B cell (primary cell): ENCODE data around the gene KIAA0408. TPM values are rescaled to one million over a fixed set of nuclear protein-coding genes. Genes with fewer than 3 reads are reported as not detected.

Source experiments
- ATAC-seq: fragments of 200-7000 bp; cut with Tn5 transposase; one replicate; pipeline ENCODE4 v1.10.0; 2021; ENCODE audit warnings: low read depth, mild to moderate bottlenecking, moderate number of reproducible peaks, moderate library complexity
- CTCF ChIA-PET: fragments of 350-600 bp; sonication (Branson Sonifier 250); formaldehyde crosslinking; loops from one replicate; lab custom pipeline; 2021; ENCODE audit warnings: antibody characterized with exemption, inconsistent platforms; lab: Charles Lee
- POLR2A ChIA-PET: fragments of 350-600 bp; sonication (Branson Sonifier 250); formaldehyde crosslinking; loops from one replicate; lab custom pipeline; 2021; ENCODE audit warnings: antibody characterized with exemption; lab: Charles Lee
- DNase-seq: peaks from one replicate; pipeline ENCODE4 v3.0.0; 2013
- H2AFZ ChIP-seq: 2 replicates; pipeline ENCODE4 v1.6.1; 2012; ENCODE audit warnings: mild to moderate bottlenecking, low read depth, low read length; ENCODE audit not compliant: insufficient read depth, poor library complexity, severe bottlenecking
- H3K27ac ChIP-seq, 2 donors: 1 replicate in 1 of 2; 2 replicates in 1 of 2; pipeline ENCODE4 v1.5.1; 2012 to 2013; ENCODE audit warnings: low read length in 2 of 2, mild to moderate bottlenecking in 2 of 2, moderate library complexity in 1 of 2
- H3K27me3 ChIP-seq, 4 experiments: fragments of 200-600 bp in 1 of 4; sonication (generic) in 1 of 4; replicated peaks in 1 of 4; 1 replicate in 2 of 4; 2 replicates in 2 of 4; pipeline versions ENCODE4 v1.6.1 to v1.7.0; 2013 to 2016; ENCODE audit warnings: low read length in 3 of 4, mild to moderate bottlenecking in 2 of 4, mixed read lengths in 1 of 4, moderate library complexity in 1 of 4; ENCODE audit not compliant: insufficient read depth in 4 of 4, control insufficient read depth in 3 of 4; ENCODE audit errors: control extremely low read depth in 1 of 4
- H3K36me3 ChIP-seq, 2 experiments: replicated peaks in 1 of 2; 1 replicate in 1 of 2; 2 replicates in 1 of 2; pipeline versions ENCODE4 v1.6.1 to v1.7.1; 2013; ENCODE audit warnings: low read length in 1 of 2; ENCODE audit not compliant: insufficient read depth in 2 of 2, control insufficient read depth in 1 of 2; ENCODE audit errors: control extremely low read depth in 1 of 2, extremely low read depth in 1 of 2
- H3K4me1 ChIP-seq, 2 donors: fragments of 200-600 bp in 1 of 2; sonication (generic) in 1 of 2; 1 replicate in 1 of 2; 2 replicates in 1 of 2; pipeline versions ENCODE4 v1.5.1 to v1.6.1; 2013 to 2017; ENCODE audit warnings: low read length in 2 of 2; ENCODE audit not compliant: control insufficient read depth in 2 of 2, insufficient read depth in 2 of 2
- H3K4me2 ChIP-seq: replicated peaks from 2 replicates; pipeline ENCODE3; 2012; ENCODE audit warnings: mild to moderate bottlenecking, low read depth, low read length; ENCODE audit not compliant: poor library complexity, severe bottlenecking
- H3K4me3 ChIP-seq, 5 experiments: fragments of 200-600 bp in 1 of 5; sonication (generic) in 1 of 5; 1 replicate in 3 of 5; 2 replicates in 2 of 5; pipeline versions ENCODE4 v1.5.1 to v1.7.0; 2011 to 2016; ENCODE audit warnings: low read length in 4 of 5, mild to moderate bottlenecking in 4 of 5, low read depth in 2 of 5, control low read depth in 1 of 5, moderate library complexity in 1 of 5; ENCODE audit not compliant: insufficient read depth in 1 of 5; ENCODE audit errors: control extremely low read depth in 1 of 5, extremely low read depth in 1 of 5
- H3K79me2 ChIP-seq: fragments of 200-600 bp; sonication (generic); one replicate; pipeline ENCODE4 v1.6.0; 2016; ENCODE audit warnings: low read length; ENCODE audit not compliant: control insufficient read depth, insufficient read depth
- H3K9ac ChIP-seq: fragments of 200-600 bp; sonication (generic); 2 replicates; pipeline ENCODE4 v1.6.1; 2017; ENCODE audit warnings: mild to moderate bottlenecking, low read length, moderate library complexity
- H3K9me3 ChIP-seq, 3 donors: one replicate each; pipeline versions ENCODE4 v1.6.1 to v1.7.1; 2013; ENCODE audit warnings: low read length in 2 of 3; ENCODE audit not compliant: control insufficient read depth in 2 of 3, insufficient read depth in 1 of 3; ENCODE audit errors: control extremely low read depth in 1 of 3
- H4K20me1 ChIP-seq: 2 replicates; pipeline ENCODE4 v1.6.0; 2012; ENCODE audit warnings: mild to moderate bottlenecking, low read length; ENCODE audit not compliant: insufficient read depth, control insufficient read depth, poor library complexity, severe bottlenecking
- H3K27ac Mint-ChIP-seq: one replicate; pipeline ENCODE4 v1.8.0; 2021; ENCODE audit warnings: mixed read lengths
- H3K27me3 Mint-ChIP-seq: one replicate; pipeline ENCODE4 v1.8.0; 2021; ENCODE audit warnings: mixed read lengths
- H3K4me1 Mint-ChIP-seq: one replicate; pipeline ENCODE4 v1.8.0; 2021; ENCODE audit warnings: mixed read lengths
- H3K4me3 Mint-ChIP-seq: one replicate; pipeline ENCODE4 v1.8.0; 2021; ENCODE audit warnings: mixed read lengths
- H3K9me3 Mint-ChIP-seq: one replicate; pipeline ENCODE4 v1.8.0; 2022; ENCODE audit warnings: mixed read lengths; ENCODE audit not compliant: insufficient read depth
- EZH2 ChIP-seq: IDR thresholded peaks from 2 replicates; pipeline ENCODE4 v1.6.1; 2012; ENCODE audit warnings: borderline replicate concordance, low read depth, mild to moderate bottlenecking, moderate library complexity, low read length; ENCODE audit not compliant: insufficient read depth, poor library complexity, severe bottlenecking
- WGBS: methylation state at CpG from one replicate; pipeline ENCODE4 v1.1.5; 2013; ENCODE audit warnings: missing lambda C conversion rate; ENCODE audit not compliant: insufficient coverage; 5-methylcytosine and 5-hydroxymethylcytosine counted together
- intact Hi-C: fragments of 100-400 bp; cut with micrococcal nuclease; formaldehyde crosslinking; loops from one replicate; pipeline ENCODE4 v1.10.0; 2022
- polyA minus RNA-seq: library from RNA; depleted of rRNA, polyadenylated mRNA; stranded (reverse); fragments of >200 nt; gene quantifications from 2 replicates; pipeline ENCODE4 v1.2.3, GENCODE V29; 2012
- polyA plus RNA-seq: library from polyadenylated mRNA; depleted of rRNA; stranded (reverse); fragments of >200 nt; gene quantifications from 2 replicates; pipeline ENCODE4 v1.2.3, GENCODE V29; 2012
- total RNA-seq, 2 donors: library from RNA; stranded (reverse); fragments of 120-200 nt in 1 of 2; gene quantifications; 1 replicate in 1 of 2; 2 replicates in 1 of 2; pipeline versions ENCODE4 v1.2.3 to v1.2.4, GENCODE V29; 2013 to 2022
- TF ChIP-seq, protein P1 (sequence below): fragments of 200-600 bp; IDR thresholded peaks from one replicate; pipeline ENCODE4 v1.8.0; 2022; ENCODE audit warnings: antibody characterized with exemption, mild to moderate bottlenecking

The KIAA0408 gene
- total RNA-seq, result 0.34 and 0.64 TPM in 2 replicates
- total RNA-seq (2013), result 0.61 TPM
- 0.25 and 0.58 TPM in 2 replicates for polyA plus RNA-seq
- polyA minus RNA-seq, result 0.17 and 0.21 TPM in 2 replicates

DNA sequence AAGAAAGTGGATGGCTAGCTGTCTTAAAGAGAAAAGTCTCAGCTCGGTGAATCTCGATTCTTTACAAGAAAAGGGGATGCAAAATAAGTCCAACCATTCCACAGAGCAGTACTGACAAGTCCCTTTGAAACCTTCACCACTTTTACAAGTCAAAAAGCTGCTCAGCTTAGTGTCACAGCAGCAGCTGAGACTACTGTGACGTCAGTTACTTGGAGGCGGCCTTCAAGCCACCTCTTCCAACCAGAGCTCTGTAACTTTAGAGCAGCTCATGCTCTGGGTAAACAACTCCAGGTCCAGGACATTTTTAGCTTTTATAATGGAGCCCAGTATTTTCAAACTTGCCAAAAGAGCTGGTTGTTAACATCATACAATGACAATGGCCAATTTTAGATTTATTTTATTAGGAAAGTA lies at the start of gene KIAA0408:
Gene KIAA0408, minus strand, starts transcription at position 159 of the 411 bp plus-strand sequence. CDS start 5,408 bp downstream, outside the sequence.
- TF ChIP-seq EZH2, result no peak
- TF ChIP-seq, protein P1, sequence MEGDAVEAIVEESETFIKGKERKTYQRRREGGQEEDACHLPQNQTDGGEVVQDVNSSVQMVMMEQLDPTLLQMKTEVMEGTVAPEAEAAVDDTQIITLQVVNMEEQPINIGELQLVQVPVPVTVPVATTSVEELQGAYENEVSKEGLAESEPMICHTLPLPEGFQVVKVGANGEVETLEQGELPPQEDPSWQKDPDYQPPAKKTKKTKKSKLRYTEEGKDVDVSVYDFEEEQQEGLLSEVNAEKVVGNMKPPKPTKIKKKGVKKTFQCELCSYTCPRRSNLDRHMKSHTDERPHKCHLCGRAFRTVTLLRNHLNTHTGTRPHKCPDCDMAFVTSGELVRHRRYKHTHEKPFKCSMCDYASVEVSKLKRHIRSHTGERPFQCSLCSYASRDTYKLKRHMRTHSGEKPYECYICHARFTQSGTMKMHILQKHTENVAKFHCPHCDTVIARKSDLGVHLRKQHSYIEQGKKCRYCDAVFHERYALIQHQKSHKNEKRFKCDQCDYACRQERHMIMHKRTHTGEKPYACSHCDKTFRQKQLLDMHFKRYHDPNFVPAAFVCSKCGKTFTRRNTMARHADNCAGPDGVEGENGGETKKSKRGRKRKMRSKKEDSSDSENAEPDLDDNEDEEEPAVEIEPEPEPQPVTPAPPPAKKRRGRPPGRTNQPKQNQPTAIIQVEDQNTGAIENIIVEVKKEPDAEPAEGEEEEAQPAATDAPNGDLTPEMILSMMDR, result no peak
- 95% methylated on average over 4 of the region's 4 CpGs for WGBS
- H3K4me1 ChIP-seq, result no peaks in the 10 kb centered on the region
- no peak for ATAC-seq
- H3K9ac ChIP-seq, result no peak within 1 kb of the TSS
- no peaks in the 10 kb centered on the region for H3K9me3 Mint-ChIP-seq
- ChIA-PET POLR2A (no interaction called here), CTCF (interaction anchor here (2.1 kb wide), 1 partner anchor 155 kb away, joined by 4 read pairs; no protein-coding TSS in a partner anchor)
- H3K27me3 ChIP-seq, result no peaks in the 10 kb centered on the region
- no peaks in the 10 kb centered on the region for H3K36me3 ChIP-seq
- no peaks in the 10 kb centered on the region for H3K79me2 ChIP-seq
- H3K4me3 Mint-ChIP-seq, result no peak within 1 kb of the TSS
- no peak for DNase-seq
- no peak within 1 kb of the TSS for H3K27ac ChIP-seq
- intact Hi-C loops, result no loop called here
- H3K4me3 ChIP-seq, result no peak within 1 kb of the TSS
- H4K20me1 ChIP-seq, result no peaks in the 10 kb centered on the region
- H3K4me2 ChIP-seq, result no peak within 1 kb of the TSS
- H3K27me3 Mint-ChIP-seq, result peaks cover 8% of the 10 kb centered on the region
- H3K27ac Mint-ChIP-seq, result no peak within 1 kb of the TSS
- H3K9me3 ChIP-seq, result no peaks in the 10 kb centered on the region
- no peak within 1 kb of the TSS for H2AFZ ChIP-seq
- no peaks in the 10 kb centered on the region for H3K4me1 Mint-ChIP-seq

DNA sequence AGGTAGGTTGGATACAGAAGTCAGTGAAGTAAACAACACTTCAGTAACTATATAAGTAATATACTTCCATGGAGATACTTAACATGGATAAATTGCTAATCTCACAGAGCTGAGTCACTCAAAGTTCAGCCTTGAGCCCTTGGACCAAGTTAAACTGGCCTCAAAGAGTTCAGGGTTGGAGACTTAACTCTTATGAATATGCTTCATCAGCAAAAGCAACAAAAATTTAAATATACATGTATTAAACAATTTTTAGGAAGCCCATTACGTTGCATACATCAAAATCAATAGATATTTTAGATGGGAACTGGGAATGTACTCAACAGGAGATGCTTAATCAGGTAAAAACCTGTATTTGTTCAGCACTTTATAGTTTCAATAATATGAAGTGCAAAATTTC lies 47.7 kb upstream of the KIAA0408 start:
- no peaks in the 10 kb centered on the region for H3K4me1 ChIP-seq
- H3K27me3 ChIP-seq, result peaks cover 0 to 7% (median 0%) of the 10 kb centered on the region in 4 experiments
- H4K20me1 ChIP-seq, result no peaks in the 10 kb centered on the region
- H3K4me2 ChIP-seq, result no peak overlapping the region
- H3K79me2 ChIP-seq, result no peaks in the 10 kb centered on the region
- Mint-ChIP-seq H3K4me1 (no peaks in the 10 kb centered on the region), H3K4me3 (no peak overlapping the region), H3K27ac (no peak overlapping the region), H3K27me3 (peaks cover 4% of the 10 kb centered on the region), H3K9me3 (no peaks in the 10 kb centered on the region)
- intact Hi-C loops, result no loop called here
- H3K9me3 ChIP-seq, result no peaks in the 10 kb centered on the region
- no CpG with 5 or more reads among the region's 1 CpG for WGBS
- no peak overlapping the region for H3K27ac ChIP-seq
- H3K36me3 ChIP-seq, result no peaks in the 10 kb centered on the region
- ChIA-PET POLR2A (no interaction called here), CTCF (no interaction called here)
- ATAC-seq (no peak), DNase-seq (no peak)
- no peak overlapping the region for H3K9ac ChIP-seq
- no peak overlapping the region for H3K4me3 ChIP-seq
- TF ChIP-seq EZH2, result no peak
- TF ChIP-seq, protein P1, result no peak
- no peak overlapping the region for H2AFZ ChIP-seq
